Stimulated activated CD4-positive, alpha-beta T cell treated with anti-CD3 and anti-CD28 coated beads, Interleukin-4, amount 100 ng/mL, for 48 hours (primary cell): Measurements from ENCODE around the gene PAX3.
"Not testable (repeated sequence)": the region's sequence is repeated elsewhere in the genome, so short reads cannot be mapped to it uniquely, and the experiment has no call there.

ENCODE experiments used
- DNase-seq, 2 donors: peaks; one replicate each; pipeline ENCODE4 v3.0.0-alpha.2; 2020; ENCODE audit warnings: low read depth in 2 of 2

The PAX3 gene

DNA sequence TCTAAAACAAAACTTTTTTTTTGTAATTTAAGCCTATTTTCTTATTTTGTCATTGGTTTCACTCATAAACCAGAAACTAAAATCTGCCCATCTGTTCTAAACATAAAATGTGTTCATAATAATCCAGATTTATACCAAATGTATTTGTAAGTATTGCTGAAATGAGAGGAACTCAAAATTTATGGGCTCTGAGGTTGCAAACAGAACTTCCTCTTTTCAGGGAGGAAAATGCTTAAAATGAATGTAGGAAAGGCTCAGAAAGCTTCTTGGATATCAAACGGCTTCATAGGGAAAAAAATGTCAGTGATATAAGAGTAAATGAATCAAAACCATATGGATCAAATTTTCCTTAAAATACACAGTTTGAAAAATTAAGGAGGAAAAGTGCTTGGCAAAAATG, 83.9 kb downstream of the PAX3 start:
- no peak for DNase-seq

DNA sequence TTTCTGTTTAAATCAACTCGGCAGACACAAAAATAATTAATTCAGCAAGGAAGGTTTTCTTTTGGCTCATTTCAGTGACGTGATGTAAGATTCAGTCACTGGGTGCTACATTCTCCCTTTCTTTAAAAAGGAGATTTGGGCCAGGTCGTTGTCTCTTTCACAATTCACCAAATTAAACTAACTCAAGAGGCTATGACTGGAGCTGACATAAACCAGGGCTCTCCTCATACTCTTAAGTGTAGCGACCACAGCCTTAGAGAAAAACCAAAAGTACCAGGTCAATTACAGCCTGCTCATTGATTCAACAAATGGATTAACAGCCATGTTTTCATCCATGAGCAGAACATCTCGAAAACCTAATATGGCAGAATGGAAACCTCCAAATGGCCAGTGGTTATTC, 85.7 kb downstream of the PAX3 start:
- DNase-seq: no peak

GRCh38 chr2:222212571-222212970, 86.2 kb downstream of the PAX3 start:
- no peak for DNase-seq

- no peak for DNase-seq
Observed at GRCh38 chr2:222208010-222208690, 90.6 kb downstream of the PAX3 start.

DNA sequence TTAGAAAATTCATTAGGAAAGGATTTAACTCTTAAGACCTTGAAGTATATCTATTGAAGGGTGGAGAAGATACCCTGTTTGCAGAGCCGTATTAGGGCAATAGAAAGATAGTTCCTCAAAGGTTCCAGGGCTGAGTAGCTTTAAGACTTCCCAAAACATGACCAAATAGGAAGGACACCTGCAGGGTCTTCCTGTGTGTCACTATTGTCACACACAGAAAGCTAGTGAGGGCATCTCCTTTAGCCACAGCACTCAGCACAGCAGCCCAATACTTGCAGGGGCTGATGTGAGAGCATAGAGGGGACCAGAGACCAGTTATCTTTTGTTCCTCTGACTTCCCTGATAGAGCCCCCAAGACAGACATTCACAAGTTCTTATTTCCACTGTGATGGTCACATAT, 93.7 kb downstream of the PAX3 start:
- no peak for DNase-seq

- no peak for DNase-seq
Observed at GRCh38 chr2:222203041-222203440, 95.8 kb downstream of the PAX3 start.

- DNase-seq: no peak
Observed at GRCh38 chr2:222196159-222196558, 102.6 kb downstream of the PAX3 start.

DNA sequence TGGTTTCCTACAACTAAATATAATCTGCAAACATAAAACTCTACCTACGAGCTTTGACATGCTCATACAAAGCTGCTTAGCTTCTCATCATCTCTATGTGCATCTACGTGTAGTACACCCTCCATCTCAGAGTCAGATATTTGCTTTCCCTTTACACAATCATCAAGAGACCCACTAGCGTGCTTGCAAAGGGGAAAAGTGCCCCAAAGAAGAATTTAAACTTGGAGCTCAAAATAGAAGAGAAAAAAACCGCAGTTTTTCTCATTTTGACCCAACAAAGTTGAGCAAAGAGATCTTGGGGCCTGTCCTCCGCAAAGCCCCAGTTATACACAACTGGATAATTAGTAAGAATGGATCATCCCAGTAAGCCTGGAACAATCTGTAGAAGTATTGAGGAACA, 104.1 kb downstream of the PAX3 start:
- no peak for DNase-seq

DNA sequence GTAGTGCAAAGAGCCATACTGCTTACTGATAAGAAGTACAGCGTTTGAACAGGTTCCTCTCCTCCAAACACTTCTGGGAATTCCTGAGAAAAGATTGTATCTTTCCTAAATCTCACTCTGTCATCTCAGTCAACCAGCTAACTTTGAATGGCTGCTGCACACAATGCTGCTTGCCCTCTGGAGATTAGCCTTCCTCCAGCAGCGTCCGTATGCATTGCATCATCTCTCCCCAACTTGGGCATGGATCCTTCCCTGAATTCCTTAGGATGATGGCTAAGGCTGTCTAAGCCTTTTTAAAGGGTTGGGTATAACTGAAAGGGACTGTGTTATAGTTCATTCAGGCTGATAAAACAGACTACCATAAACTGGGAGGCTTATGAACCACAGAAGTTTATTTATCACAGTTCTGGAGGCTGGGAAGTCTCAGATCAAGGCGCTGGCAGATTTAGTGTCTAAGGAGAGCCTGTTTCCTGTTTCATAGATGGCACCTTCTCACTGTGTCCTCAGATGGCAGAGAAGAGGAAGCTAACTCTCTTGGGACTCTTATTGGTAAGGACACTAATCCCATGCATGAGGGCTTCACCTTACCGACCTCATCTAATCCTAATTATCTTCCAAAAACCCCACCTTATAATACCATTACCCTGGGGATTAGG, 105.3 kb downstream of the PAX3 start:
- DNase-seq: no peak

DNA sequence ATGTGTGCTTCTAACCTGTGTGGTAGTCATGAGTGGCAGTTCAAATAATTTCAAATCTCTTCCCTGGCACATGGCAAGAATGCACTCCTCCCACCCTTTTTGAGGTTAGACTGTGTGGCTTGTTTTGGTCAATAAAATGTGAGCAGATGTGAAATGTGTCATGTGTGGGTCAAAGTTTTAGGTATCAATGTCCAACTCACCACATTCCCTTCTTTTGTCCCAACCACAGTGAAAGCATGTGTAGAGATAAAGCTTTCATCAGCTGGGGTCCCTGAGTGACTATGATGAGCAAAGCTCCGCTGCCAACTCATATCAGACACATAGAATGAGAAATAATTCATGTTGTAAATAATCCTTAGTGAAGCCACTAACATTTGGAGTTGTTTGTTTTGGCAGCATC, 118.2 kb downstream of the PAX3 start:
- no peak for DNase-seq

GRCh38 chr2:222179592-222179991, 119.2 kb downstream of the PAX3 start:
- DNase-seq: no peak

GRCh38 chr2:222178450-222178849, 120.3 kb downstream of the PAX3 start:
- no peak for DNase-seq

DNA sequence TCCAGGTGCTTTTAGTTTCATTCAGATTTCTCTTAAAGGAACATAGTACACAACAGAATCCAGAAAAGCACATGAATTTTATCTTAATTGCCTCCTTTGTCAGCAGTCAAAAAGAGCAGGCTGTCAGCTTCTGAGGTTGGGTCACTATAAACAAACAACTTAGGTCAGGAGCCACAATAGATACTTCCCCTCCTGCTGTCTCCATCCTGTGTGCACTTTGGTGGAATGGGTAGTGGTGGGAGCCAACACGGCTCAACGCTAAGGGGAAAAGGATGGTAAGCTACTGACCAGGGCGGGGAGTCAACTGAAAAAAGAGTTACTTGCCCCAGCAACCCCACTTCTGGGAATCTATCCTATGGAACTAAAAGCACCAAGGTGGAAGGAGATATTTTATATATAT, 121.9 kb downstream of the PAX3 start:
- DNase-seq: no peak

DNA sequence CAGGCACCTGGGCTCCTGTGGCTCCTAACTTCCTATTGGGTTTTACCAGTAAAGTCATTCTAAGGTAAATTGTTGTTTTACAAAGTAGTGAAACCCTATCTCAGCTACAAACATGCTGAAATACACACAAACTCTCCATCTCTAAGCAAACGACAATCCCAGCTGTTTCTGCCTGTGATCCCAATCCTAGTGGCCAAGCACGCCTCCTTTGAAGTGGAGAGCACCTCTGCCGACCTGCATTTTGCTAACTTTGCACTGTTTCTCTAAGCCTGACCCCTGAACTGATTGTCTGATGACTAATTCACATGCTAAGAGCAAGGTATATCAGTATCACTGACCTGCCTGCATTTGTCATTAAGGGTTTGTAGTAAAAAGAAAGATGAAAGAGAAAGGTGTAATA, 124.3 kb downstream of the PAX3 start:
- DNase-seq: no peak

GRCh38 chr2:222169346-222169745, 129.5 kb downstream of the PAX3 start:
- no peak for DNase-seq

DNA sequence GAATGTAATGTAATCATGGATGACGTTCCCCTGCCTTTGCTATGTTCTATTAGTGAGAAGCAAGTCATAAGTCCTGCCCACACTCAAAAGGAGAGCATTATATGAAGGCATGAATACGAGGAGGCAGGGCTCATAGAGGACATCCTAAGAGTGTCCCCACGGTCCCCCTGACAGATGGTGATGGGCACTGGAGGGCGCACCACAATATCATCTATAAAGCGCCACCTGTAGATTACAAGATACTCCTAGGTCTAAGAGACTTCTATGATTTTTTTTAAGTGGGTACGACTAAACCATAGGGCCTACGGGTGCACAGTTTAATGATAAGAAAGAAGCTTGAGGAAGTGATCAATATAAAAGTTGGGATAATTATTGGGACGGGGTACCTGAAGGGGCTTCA, 131.0 kb downstream of the PAX3 start:
- DNase-seq: no peak

DNA sequence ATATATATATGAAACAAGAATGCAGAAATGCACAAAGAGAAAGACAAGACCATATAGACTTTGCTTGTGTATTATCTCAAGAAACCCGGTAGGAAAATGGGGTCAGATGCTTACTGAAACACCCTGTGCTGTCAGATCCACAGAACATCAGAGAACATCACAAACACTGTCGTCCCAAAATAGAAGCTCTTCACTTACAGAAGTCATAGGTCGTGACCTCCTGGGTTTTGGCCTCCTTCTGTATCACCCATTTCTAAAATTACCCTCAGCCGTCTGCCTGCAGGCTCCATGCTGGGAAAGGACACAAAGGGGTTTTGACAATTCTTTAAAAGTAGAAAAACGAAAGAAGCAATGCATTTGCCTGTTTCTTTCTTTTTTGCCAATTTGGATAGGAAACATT, 137.9 kb downstream of the PAX3 start:
- DNase-seq: no peak

- DNase-seq: no peak
Observed at GRCh38 chr2:222160125-222160524, 138.7 kb downstream of the PAX3 start.

DNA sequence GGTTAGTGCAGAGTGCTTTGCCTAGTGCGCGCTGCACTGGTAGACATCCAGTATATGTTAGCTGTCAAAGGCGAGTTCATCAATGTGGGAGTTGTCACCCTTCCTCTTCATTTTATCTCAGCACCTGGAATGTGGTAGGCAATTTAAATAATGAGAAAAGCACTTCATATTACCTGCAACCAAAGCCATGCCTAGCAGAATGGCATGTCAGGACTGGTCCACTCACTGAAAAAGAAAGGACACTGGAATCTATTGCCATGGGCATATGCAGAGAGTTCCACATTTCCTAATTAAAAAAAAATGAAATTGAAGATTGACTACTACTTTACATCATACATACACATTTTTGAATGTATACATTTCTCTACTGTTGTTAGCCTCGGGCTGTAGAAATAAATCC, 139.6 kb downstream of the PAX3 start:
- no peak for DNase-seq

- DNase-seq: not testable (repeated sequence)
Observed at GRCh38 chr2:222155003-222155664, 143.7 kb downstream of the PAX3 start.
